GM12864 (cell line): ENCODE data around the gene PRUNE1.
A peak's percentile ranks its signal among the peaks of the same experiment; 100 is the strongest.

Experiments
- DNase-seq: peaks from one replicate; pipeline ENCODE4 v3.0.0-alpha.2; 2011; ENCODE audit warnings: low read depth
- H3K4me3 ChIP-seq: 2 replicates; pipeline ENCODE4 v1.5.1; 2011; ENCODE audit warnings: mild to moderate bottlenecking, low read depth, low read length, control low read depth
- CTCF ChIP-seq: IDR thresholded peaks from 2 replicates; pipeline ENCODE4 v1.5.1; 2011; ENCODE audit warnings: low read depth, mild to moderate bottlenecking, moderate library complexity, low read length, control low read depth, inconsistent platforms; ENCODE audit errors: missing control alignments

PRUNE1 gene

GRCh38 chr1:151037032-151037431 is 28.8 kb downstream of the PRUNE1 start:
- no peak for TF ChIP-seq CTCF
- DNase-seq, result no peak
- H3K4me3 ChIP-seq, result no peak overlapping the region

- no peak for TF ChIP-seq CTCF
- DNase-seq, result no peak
Observed at GRCh38 chr1:151039521-151039920, 31.3 kb downstream of the PRUNE1 start.

GRCh38 chr1:151043163-151043562 is 34.9 kb downstream of the PRUNE1 start:
- H3K4me3 ChIP-seq, result no peak overlapping the region
- DNase-seq, result no peak
- TF ChIP-seq CTCF, result no peak

More at GRCh38 chr1:151039521-151039920, 31.3 kb downstream of the PRUNE1 start:
- no peak overlapping the region for H3K4me3 ChIP-seq

GRCh38 chr1:151047591-151047924 is 39.3 kb downstream of the PRUNE1 start, which contains the start of gene C1orf56:
Gene C1orf56 (plus strand): TSS chr1:151047751. CDS start chr1:151047848, 97 bp downstream.
- TF ChIP-seq CTCF, result no peak
- no peak for DNase-seq
- peak within 1 kb of the TSS; percentile 74 for H3K4me3 ChIP-seq

- peak; percentile 65 for TF ChIP-seq CTCF
- H3K4me3 ChIP-seq, result peak overlapping the region; percentile 74
- DNase-seq, result peak; percentile 38
Observed at GRCh38 chr1:151047925-151048644, 39.8 kb downstream of the PRUNE1 start.

GRCh38 chr1:151048645-151049032 is 40.4 kb downstream of the PRUNE1 start:
- DNase-seq, result no peak
- no peak for TF ChIP-seq CTCF
- H3K4me3 ChIP-seq, result peak overlapping the region; percentile 74

GRCh38 chr1:151049458-151049857 is 41.2 kb downstream of the PRUNE1 start:
- TF ChIP-seq CTCF, result no peak
- H3K4me3 ChIP-seq, result no peak overlapping the region
- DNase-seq, result no peak
